Measurements from ENCODE around the gene HDAC3. TPM values are rescaled to one million over a fixed set of nuclear protein-coding genes. Genes with fewer than 3 reads are reported as not detected.
A peak's percentile ranks its signal among the peaks of the same experiment; 100 is the strongest.

Gene HDAC3
- total RNA-seq, 6 experiments from 2014 or later = 18.2 to 26.5 (median 23.3) TPM

DNA sequence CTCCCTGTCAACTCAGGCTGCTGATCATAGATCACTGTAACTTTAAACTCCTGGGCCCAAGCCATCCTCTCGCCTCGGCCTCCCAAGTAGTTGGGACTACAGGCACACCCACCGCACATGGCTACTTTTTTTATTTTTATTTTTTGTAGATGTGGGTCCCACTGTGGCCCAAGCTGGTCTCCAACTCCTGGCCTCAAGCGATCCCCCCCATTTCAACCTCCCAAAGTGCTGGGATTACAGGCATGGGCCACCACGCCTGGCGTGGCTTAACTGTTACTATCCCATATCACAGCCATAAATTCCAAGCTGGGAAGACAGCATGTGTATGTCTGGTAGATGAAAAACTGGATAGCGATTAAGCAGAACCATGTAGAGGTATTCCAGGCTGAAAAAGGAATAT is 1.0 kb downstream of the HDAC3 start:
- Histone ChIP-seq H3K4me3 (peak overlapping the region; percentile 79 to 95 (median 87)), H3K9me3 (no peaks in the 10 kb centered on the region), H3K36me3 (no peaks in the 10 kb centered on the region), H3K27me3 (no peaks in the 10 kb centered on the region), H3K4me1 (peaks cover 0 to 23% (median 5%) of the 10 kb centered on the region in 4 donors), H3K27ac (peak overlapping the region in 1 of 3 donors; percentile 66)
- TF ChIP-seq, protein P1, sequence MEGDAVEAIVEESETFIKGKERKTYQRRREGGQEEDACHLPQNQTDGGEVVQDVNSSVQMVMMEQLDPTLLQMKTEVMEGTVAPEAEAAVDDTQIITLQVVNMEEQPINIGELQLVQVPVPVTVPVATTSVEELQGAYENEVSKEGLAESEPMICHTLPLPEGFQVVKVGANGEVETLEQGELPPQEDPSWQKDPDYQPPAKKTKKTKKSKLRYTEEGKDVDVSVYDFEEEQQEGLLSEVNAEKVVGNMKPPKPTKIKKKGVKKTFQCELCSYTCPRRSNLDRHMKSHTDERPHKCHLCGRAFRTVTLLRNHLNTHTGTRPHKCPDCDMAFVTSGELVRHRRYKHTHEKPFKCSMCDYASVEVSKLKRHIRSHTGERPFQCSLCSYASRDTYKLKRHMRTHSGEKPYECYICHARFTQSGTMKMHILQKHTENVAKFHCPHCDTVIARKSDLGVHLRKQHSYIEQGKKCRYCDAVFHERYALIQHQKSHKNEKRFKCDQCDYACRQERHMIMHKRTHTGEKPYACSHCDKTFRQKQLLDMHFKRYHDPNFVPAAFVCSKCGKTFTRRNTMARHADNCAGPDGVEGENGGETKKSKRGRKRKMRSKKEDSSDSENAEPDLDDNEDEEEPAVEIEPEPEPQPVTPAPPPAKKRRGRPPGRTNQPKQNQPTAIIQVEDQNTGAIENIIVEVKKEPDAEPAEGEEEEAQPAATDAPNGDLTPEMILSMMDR (IDR thresholded peaks at IDR 0.05) = no peak
- no peak for TF ChIP-seq POLR2A (IDR thresholded peaks at IDR 0.05)
- no peak for ATAC-seq
- 68% methylated on average over 7 of the region's 7 CpGs for WGBS (ENCODE audit: insufficient coverage, low coverage, low lambda C conversion rate, missing lambda C conversion rate)
- DNase-seq = no peak
- intact Hi-C loops (cut with DNase I) = no loop called here

DNA sequence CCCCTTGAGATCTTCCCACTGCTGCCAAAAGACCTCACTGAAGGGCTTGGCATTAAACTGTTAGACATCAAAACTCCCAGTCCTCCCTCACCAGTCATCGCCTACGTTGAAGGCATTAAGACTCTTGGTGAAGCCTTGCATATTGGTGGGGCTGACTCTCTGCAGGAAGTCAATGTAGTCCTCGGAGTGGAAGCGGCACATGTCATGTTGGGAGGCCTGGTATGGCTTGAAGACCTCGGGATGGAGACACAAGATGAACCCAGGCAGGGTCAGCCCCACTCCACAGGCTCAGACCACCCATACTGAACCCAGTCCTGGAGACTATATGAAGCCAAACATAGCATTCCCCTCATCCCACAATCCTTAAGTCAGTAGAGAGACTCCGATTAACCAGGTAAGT is 1.9 kb downstream of the HDAC3 start:
- Histone ChIP-seq H3K36me3 (no peaks in the 10 kb centered on the region), H3K9me3 (no peaks in the 10 kb centered on the region), H3K4me3 (no peak overlapping the region), H3K4me1 (peaks cover 0 to 23% (median 5%) of the 10 kb centered on the region in 4 donors), H3K27ac (no peak overlapping the region), H3K27me3 (no peaks in the 10 kb centered on the region)
- TF ChIP-seq POLR2A (IDR thresholded peaks at IDR 0.05) = no peak
- TF ChIP-seq, protein P1 (IDR thresholded peaks at IDR 0.05) = no peak
- 88% methylated on average over 5 of the region's 6 CpGs for WGBS (ENCODE audit: insufficient coverage, low coverage, low lambda C conversion rate, missing lambda C conversion rate)
- DNase-seq = no peak
- ATAC-seq = no peak
- intact Hi-C loops (cut with DNase I) = no loop called here

DNA sequence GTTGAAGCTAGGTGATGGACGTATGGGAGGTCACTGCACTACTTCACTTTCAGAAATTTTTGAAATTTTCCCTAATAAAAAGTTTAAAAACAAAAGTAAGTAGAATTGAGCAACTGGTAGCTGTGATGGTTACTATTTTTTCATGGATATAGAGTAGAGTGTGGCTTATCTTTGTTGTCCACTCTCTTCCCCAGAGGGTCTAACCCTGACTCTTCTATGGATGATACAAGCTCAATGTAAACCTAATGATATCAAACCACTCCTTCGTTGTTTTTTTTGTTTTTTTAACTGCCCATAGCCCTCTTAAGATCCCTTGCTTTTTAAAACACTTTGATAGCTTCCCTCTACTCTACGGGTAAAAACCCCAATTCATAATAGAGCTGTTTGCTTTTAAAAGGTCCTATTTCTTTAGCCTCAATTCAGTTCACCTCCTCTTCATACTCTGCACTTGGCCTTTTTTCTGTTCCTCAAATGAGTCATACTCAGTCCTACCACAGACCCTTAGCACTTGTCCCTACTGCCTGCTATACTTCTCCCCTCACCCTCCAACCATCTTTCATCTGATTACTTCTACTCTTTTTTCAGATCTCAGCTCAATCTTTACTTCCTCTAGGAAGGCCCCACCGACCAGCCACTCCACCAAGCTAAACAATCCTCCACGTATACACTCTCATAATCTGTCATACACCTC is 2.6 kb downstream of the HDAC3 start:
- DNase-seq = no peak
- WGBS (ENCODE audit: insufficient coverage, low coverage, low lambda C conversion rate, missing lambda C conversion rate) = 68% methylated on average over 5 of the region's 5 CpGs
- ATAC-seq = no peak
- Histone ChIP-seq H3K9me3 (no peaks in the 10 kb centered on the region), H3K4me3 (no peak overlapping the region), H3K36me3 (peaks cover 0 to 3% (median 0%) of the 10 kb centered on the region in 4 donors), H3K4me1 (peaks cover 0 to 23% (median 5%) of the 10 kb centered on the region in 4 donors), H3K27ac (no peak overlapping the region), H3K27me3 (no peaks in the 10 kb centered on the region)
- intact Hi-C loops (cut with DNase I) = no loop called here
- TF ChIP-seq POLR2A (IDR thresholded peaks at IDR 0.05) = no peak
- TF ChIP-seq, protein P1 (IDR thresholded peaks at IDR 0.05) = no peak

DNA sequence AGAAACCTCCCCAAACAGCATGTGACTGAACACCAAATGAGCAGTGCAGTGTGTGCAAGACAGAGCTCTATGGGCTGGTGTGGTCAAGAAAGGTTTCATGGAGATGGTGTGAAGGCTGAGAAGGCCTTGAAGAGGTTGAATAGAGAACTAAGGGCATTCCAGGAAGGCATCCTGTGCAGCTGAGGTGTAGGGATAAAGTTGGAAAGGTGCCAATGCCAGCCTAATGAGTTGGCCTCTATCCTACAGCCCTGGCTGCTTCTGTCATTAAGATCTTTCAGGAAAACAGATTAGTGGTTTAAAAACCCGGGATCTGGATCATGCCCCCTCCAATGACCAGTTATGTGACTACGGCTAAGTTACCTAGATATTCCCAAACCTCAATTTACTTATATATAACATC is 4.0 kb downstream of the HDAC3 start:
- Histone ChIP-seq H3K27ac (no peak overlapping the region), H3K9me3 (no peaks in the 10 kb centered on the region), H3K27me3 (no peaks in the 10 kb centered on the region), H3K4me1 (peaks cover 0 to 21% (median 5%) of the 10 kb centered on the region in 4 donors), H3K36me3 (peaks cover 0 to 17% (median 5%) of the 10 kb centered on the region in 4 donors), H3K4me3 (no peak overlapping the region)
- DNase-seq (no peak), ATAC-seq (no peak)
- TF ChIP-seq POLR2A (IDR thresholded peaks at IDR 0.05) = no peak
- TF ChIP-seq, protein P1 (IDR thresholded peaks at IDR 0.05) = no peak
- intact Hi-C loops (cut with DNase I) = no loop called here
- WGBS (ENCODE audit: insufficient coverage, low coverage, low lambda C conversion rate, missing lambda C conversion rate) = 100% methylated on average over 2 of the region's 2 CpGs
